B cell (primary cell): ENCODE measurements around the gene TJP2.

Experiments used
- CTCF ChIP-seq: fragments of 200-600 bp; IDR thresholded peaks from one replicate; pipeline ENCODE4 v1.8.0; 2022; ENCODE audit warnings: antibody characterized with exemption, mild to moderate bottlenecking
- EZH2 ChIP-seq: IDR thresholded peaks from 2 replicates; pipeline ENCODE4 v1.6.1; 2012; ENCODE audit warnings: borderline replicate concordance, low read depth, mild to moderate bottlenecking, moderate library complexity, low read length; ENCODE audit not compliant: insufficient read depth, poor library complexity, severe bottlenecking

- TF ChIP-seq CTCF, result no peak
- no peak for TF ChIP-seq EZH2
Observed at GRCh38 chr9:69293156-69293555, 119.1 kb downstream of the TJP2 start.
